ENCODE results near the gene ADGRV1.

The ADGRV1 gene

GRCh38 chr5:90545511-90545910 is 13.1 kb upstream of the ADGRV1 start:
- no peak for DNase-seq (ENCODE audit: low read depth)
- TF ChIP-seq, protein P1, sequence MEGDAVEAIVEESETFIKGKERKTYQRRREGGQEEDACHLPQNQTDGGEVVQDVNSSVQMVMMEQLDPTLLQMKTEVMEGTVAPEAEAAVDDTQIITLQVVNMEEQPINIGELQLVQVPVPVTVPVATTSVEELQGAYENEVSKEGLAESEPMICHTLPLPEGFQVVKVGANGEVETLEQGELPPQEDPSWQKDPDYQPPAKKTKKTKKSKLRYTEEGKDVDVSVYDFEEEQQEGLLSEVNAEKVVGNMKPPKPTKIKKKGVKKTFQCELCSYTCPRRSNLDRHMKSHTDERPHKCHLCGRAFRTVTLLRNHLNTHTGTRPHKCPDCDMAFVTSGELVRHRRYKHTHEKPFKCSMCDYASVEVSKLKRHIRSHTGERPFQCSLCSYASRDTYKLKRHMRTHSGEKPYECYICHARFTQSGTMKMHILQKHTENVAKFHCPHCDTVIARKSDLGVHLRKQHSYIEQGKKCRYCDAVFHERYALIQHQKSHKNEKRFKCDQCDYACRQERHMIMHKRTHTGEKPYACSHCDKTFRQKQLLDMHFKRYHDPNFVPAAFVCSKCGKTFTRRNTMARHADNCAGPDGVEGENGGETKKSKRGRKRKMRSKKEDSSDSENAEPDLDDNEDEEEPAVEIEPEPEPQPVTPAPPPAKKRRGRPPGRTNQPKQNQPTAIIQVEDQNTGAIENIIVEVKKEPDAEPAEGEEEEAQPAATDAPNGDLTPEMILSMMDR (IDR thresholded peaks at IDR 0.05; ENCODE audit: insufficient read depth, low read depth, low read length, missing control alignments) = no peak
- no peak overlapping the region for H3K4me3 ChIP-seq (ENCODE audit: low read length)

GRCh38 chr5:90546216-90546837 is 12.3 kb upstream of the ADGRV1 start:
- no peak overlapping the region for H3K4me3 ChIP-seq (ENCODE audit: low read length)
- DNase-seq (ENCODE audit: low read depth) = no peak
- TF ChIP-seq, protein P1 (IDR thresholded peaks at IDR 0.05; ENCODE audit: insufficient read depth, low read depth, low read length, missing control alignments) = no peak

DNA sequence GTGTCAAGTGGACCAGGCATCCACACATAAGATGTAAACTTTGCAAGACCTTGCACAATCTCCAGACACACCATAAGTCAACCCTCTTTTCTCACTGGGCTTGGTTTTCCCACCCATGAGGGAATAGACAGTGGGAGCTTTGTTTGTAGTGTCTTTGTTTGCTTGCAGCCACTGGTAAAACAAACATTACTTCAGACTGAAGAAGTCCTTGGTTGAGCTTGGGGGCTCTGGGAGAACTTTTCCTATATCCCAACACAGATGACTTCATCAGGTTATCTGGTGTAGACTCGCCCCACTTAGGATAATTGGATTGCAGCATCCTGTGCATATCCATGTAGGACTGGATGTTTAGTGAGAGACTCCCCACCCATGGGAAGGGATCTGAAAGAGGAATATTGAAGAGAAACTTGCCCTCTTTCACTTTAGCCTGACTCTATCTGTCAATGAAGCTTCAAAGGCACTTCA is 11.5 kb upstream of the ADGRV1 start:
- TF ChIP-seq, protein P1 (IDR thresholded peaks at IDR 0.05; ENCODE audit: insufficient read depth, low read depth, low read length, missing control alignments) = no peak
- H3K4me3 ChIP-seq (ENCODE audit: low read length) = no peak overlapping the region
- DNase-seq (ENCODE audit: low read depth) = no peak

DNA sequence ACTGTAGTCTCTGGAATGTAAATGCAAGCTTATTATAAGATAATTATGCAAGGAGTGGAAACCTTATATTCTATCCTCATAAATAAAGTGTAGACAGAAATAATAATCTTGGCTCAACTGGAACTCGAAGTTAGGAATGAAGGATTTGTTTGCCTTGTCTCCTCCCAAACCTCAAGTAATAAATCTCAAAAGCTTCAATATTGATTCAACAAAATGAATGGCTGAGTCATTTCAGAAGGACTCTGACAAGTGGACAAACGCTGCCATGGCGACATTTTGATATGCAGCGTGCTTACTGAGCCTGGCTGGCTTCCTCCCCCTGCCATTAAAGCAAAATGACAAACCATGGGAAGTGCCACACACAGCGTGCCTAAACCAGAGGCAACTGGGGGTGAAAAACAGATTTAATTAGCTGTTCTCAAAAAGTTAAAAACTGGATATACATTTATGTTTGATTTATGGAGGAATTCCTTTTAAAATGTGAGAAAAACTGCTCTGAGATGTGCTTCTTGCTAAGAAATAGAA is 10.5 kb upstream of the ADGRV1 start:
- DNase-seq (ENCODE audit: low read depth) = no peak
- TF ChIP-seq, protein P1 (IDR thresholded peaks at IDR 0.05; ENCODE audit: insufficient read depth, low read depth, low read length, missing control alignments) = no peak
- no peak overlapping the region for H3K4me3 ChIP-seq (ENCODE audit: low read length)

GRCh38 chr5:90549223-90549622 is 9.4 kb upstream of the ADGRV1 start:
- no peak for DNase-seq (ENCODE audit: low read depth)
- TF ChIP-seq, protein P1 (IDR thresholded peaks at IDR 0.05; ENCODE audit: insufficient read depth, low read depth, low read length, missing control alignments) = no peak

GRCh38 chr5:90549729-90550275 is 8.8 kb upstream of the ADGRV1 start:
- TF ChIP-seq, protein P1 (IDR thresholded peaks at IDR 0.05; ENCODE audit: insufficient read depth, low read depth, low read length, missing control alignments) = no peak
- H3K4me3 ChIP-seq (ENCODE audit: low read length) = no peak overlapping the region
- no peak for DNase-seq (ENCODE audit: low read depth)

More at GRCh38 chr5:90549223-90549622, 9.4 kb upstream of the ADGRV1 start:
- no peak overlapping the region for H3K4me3 ChIP-seq (ENCODE audit: low read length)

Data from epithelial cell of esophagus (primary cell).